Endothelial cell (in vitro differentiated cells): ENCODE results near the gene SORT1. TPM values are rescaled to one million over a fixed set of nuclear protein-coding genes. Genes with fewer than 3 reads are reported as not detected.

ENCODE experiments used
- DNase-seq: peaks from one replicate; pipeline ENCODE4 v3.0.0; 2021; ENCODE audit warnings: low spot score
- H3K27ac Mint-ChIP-seq: one replicate; pipeline ENCODE4 v1.8.0; 2021; ENCODE audit warnings: mixed read lengths, inconsistent platforms; ENCODE audit not compliant: unreplicated experiment
- H3K27me3 Mint-ChIP-seq: one replicate; pipeline ENCODE4 v1.8.0; 2021; ENCODE audit warnings: mild to moderate bottlenecking, moderate library complexity, mixed read lengths, inconsistent platforms; ENCODE audit not compliant: unreplicated experiment
- H3K36me3 Mint-ChIP-seq: one replicate; pipeline ENCODE4 v1.8.0; 2021; ENCODE audit warnings: mild to moderate bottlenecking, low read depth, mixed read lengths, inconsistent platforms; ENCODE audit not compliant: unreplicated experiment
- H3K4me1 Mint-ChIP-seq: one replicate; pipeline ENCODE4 v1.8.0; 2021; ENCODE audit warnings: mild to moderate bottlenecking, mixed read lengths, inconsistent platforms; ENCODE audit not compliant: unreplicated experiment
- H3K4me3 Mint-ChIP-seq: one replicate; pipeline ENCODE4 v1.8.0; 2021; ENCODE audit warnings: mild to moderate bottlenecking, mixed read lengths, inconsistent platforms; ENCODE audit not compliant: unreplicated experiment
- H3K9me3 Mint-ChIP-seq: one replicate; pipeline ENCODE4 v1.8.0; 2021; ENCODE audit warnings: mixed read lengths, inconsistent platforms; ENCODE audit not compliant: unreplicated experiment
- CTCF ChIP-seq: fragments of 200-600 bp; sonication (generic); IDR thresholded peaks from one replicate; pipeline ENCODE4 v1.5.0; 2021; ENCODE audit warnings: antibody characterized with exemption; ENCODE audit not compliant: unreplicated experiment
- total RNA-seq: library from RNA; stranded (reverse); fragmentation: NEBNext Ultra II Directional; extraction: Animal tissue kit (Norgen Biotek cat#: 25700); gene quantifications from one replicate; pipeline ENCODE4 v1.2.1, GENCODE V29; 2021; ENCODE audit not compliant: unreplicated experiment

SORT1 gene
- total RNA-seq, 1 donor from 2014 or later = 49.0 TPM

GRCh38 chr1:109393617-109394233 lies 4.0 kb downstream of the SORT1 start:
- no peak overlapping the region for H3K27ac Mint-ChIP-seq
- no peaks in the 10 kb centered on the region for H3K36me3 Mint-ChIP-seq
- TF ChIP-seq CTCF = no peak
- H3K27me3 Mint-ChIP-seq = peaks cover 4% of the 10 kb centered on the region
- H3K9me3 Mint-ChIP-seq = no peaks in the 10 kb centered on the region
- no peak overlapping the region for H3K4me3 Mint-ChIP-seq
- H3K4me1 Mint-ChIP-seq = peaks cover 57% of the 10 kb centered on the region
- DNase-seq = no peak

- TF ChIP-seq CTCF = no peak
- Mint-ChIP-seq H3K4me1 (peaks cover 49% of the 10 kb centered on the region), H3K4me3 (peak overlapping the region; percentile 1), H3K27ac (peak overlapping the region; percentile 54), H3K9me3 (no peaks in the 10 kb centered on the region), H3K27me3 (peaks cover 4% of the 10 kb centered on the region), H3K36me3 (no peaks in the 10 kb centered on the region)
- DNase-seq = no peak
Observed at GRCh38 chr1:109392788-109393616, 4.7 kb downstream of the SORT1 start.

GRCh38 chr1:109392037-109392787 lies 5.5 kb downstream of the SORT1 start:
- Mint-ChIP-seq H3K27me3 (peaks cover 4% of the 10 kb centered on the region), H3K4me1 (peaks cover 49% of the 10 kb centered on the region), H3K4me3 (no peak overlapping the region), H3K36me3 (no peaks in the 10 kb centered on the region), H3K9me3 (no peaks in the 10 kb centered on the region), H3K27ac (no peak overlapping the region)
- no peak for TF ChIP-seq CTCF
- no peak for DNase-seq

- H3K36me3 Mint-ChIP-seq = no peaks in the 10 kb centered on the region
- peaks cover 45% of the 10 kb centered on the region for H3K4me1 Mint-ChIP-seq
- H3K27me3 Mint-ChIP-seq = no peaks in the 10 kb centered on the region
- no peak overlapping the region for H3K27ac Mint-ChIP-seq
- DNase-seq = no peak
- no peak for TF ChIP-seq CTCF
- no peak overlapping the region for H3K4me3 Mint-ChIP-seq
- H3K9me3 Mint-ChIP-seq = no peaks in the 10 kb centered on the region
Observed at GRCh38 chr1:109391626-109392025, 6.1 kb downstream of the SORT1 start.

GRCh38 chr1:109391157-109391556 lies 6.6 kb downstream of the SORT1 start:
- Mint-ChIP-seq H3K36me3 (no peaks in the 10 kb centered on the region), H3K4me3 (no peak overlapping the region), H3K9me3 (no peaks in the 10 kb centered on the region), H3K27me3 (no peaks in the 10 kb centered on the region), H3K4me1 (peaks cover 43% of the 10 kb centered on the region), H3K27ac (no peak overlapping the region)
- no peak for TF ChIP-seq CTCF
- DNase-seq = no peak
